Endothelial cell of umbilical vein (primary cell): Measurements from ENCODE around the gene CXCR1. TPM values are rescaled to one million over a fixed set of nuclear protein-coding genes. Genes with fewer than 3 reads are reported as not detected.

ENCODE experiments used
- BruUV-seq: library from RNA; stranded (reverse); fragments of 400-500 nt; replicated peaks from 2 replicates; lab custom pipeline; 2021; lab: Mats Ljungman, UMichigan
- CTCF ChIA-PET: fragments of 300-600, 350-600 bp; sonication (Branson Sonifier 250); formaldehyde crosslinking; loops from one replicate; lab custom pipeline; 2021; ENCODE audit warnings: antibody characterized with exemption, inconsistent platforms; lab: Charles Lee
- POLR2A ChIA-PET: fragments of 300-600, 350-600 bp; sonication (Branson Sonifier 250); formaldehyde crosslinking; loops from one replicate; lab custom pipeline; 2021; ENCODE audit warnings: antibody characterized with exemption, inconsistent platforms; lab: Charles Lee
- DNase-seq: peaks from one replicate; pipeline ENCODE4 v3.0.0-alpha.2; 2011; ENCODE audit warnings: low read depth, low spot score
- FAIRE-seq: peaks from 2 replicates; lab custom pipeline; 2011; peaks lifted over from hg19 to GRCh38; lab: Jason Lieb, UNC
- H2AFZ ChIP-seq: 2 replicates; pipeline ENCODE4 v1.6.0; 2012; ENCODE audit warnings: low read depth, low read length, control low read depth, inconsistent platforms
- H3K27ac ChIP-seq: 2 replicates; pipeline ENCODE4 v1.5.1; 2011; ENCODE audit warnings: low read depth, mild to moderate bottlenecking, control low read depth, low read length, moderate library complexity; ENCODE audit not compliant: insufficient read depth
- H3K27me3 ChIP-seq, 2 experiments: 2 replicates each; pipeline versions ENCODE4 v1.6.0 to v1.6.1; 2011; ENCODE audit warnings: low read length in 2 of 2, mixed read lengths in 1 of 2; ENCODE audit not compliant: control insufficient read depth in 2 of 2, insufficient read depth in 2 of 2
- H3K36me3 ChIP-seq, 2 experiments: 2 replicates in 1 of 2; 3 replicates in 1 of 2; pipeline ENCODE4 v1.5.1; 2011; ENCODE audit warnings: low read length in 2 of 2, mild to moderate bottlenecking in 1 of 2, moderate library complexity in 1 of 2; ENCODE audit not compliant: control insufficient read depth in 2 of 2, insufficient read depth in 2 of 2; ENCODE audit errors: extremely low read depth in 1 of 2
- H3K4me1 ChIP-seq: 3 replicates; pipeline ENCODE4 v1.5.1; 2011; ENCODE audit warnings: mild to moderate bottlenecking, low read length; ENCODE audit not compliant: control insufficient read depth, insufficient read depth; ENCODE audit errors: extremely low read depth
- H3K4me2 ChIP-seq: 2 replicates; pipeline ENCODE4 v1.6.1; 2011; ENCODE audit warnings: low read length, control low read depth, mixed read lengths; ENCODE audit not compliant: insufficient read depth
- H3K4me3 ChIP-seq, 3 experiments: fragments of 200-600 bp in 1 of 3; sonication (generic), shearing (Covaris generic) in 1 of 3; replicated peaks in 1 of 3; 2 replicates each; pipeline ENCODE4 v1.5.1; 2011 to 2016; ENCODE audit warnings: control low read depth in 3 of 3, low read length in 3 of 3, mild to moderate bottlenecking in 2 of 3, inconsistent platforms in 1 of 3, low read depth in 1 of 3, moderate library complexity in 1 of 3; ENCODE audit not compliant: insufficient read depth in 1 of 3
- H3K79me2 ChIP-seq: 2 replicates; pipeline ENCODE4 v1.6.0; 2012; ENCODE audit warnings: low read length, inconsistent platforms; ENCODE audit not compliant: control insufficient read depth, insufficient read depth
- H3K9ac ChIP-seq: replicated peaks from 2 replicates; pipeline ENCODE3; 2011; ENCODE audit warnings: low read length, control low read depth; ENCODE audit not compliant: insufficient read depth; ENCODE audit errors: extremely low read depth
- H3K9me1 ChIP-seq: replicated peaks from 3 replicates; pipeline ENCODE4 v1.6.0; 2011; ENCODE audit warnings: mild to moderate bottlenecking, low read length; ENCODE audit not compliant: control insufficient read depth, insufficient read depth; ENCODE audit errors: extremely low read depth
- H3K9me3 ChIP-seq: replicated peaks from 2 replicates; pipeline ENCODE4 v1.5.1; 2012; ENCODE audit warnings: low read length, inconsistent platforms; ENCODE audit not compliant: control insufficient read depth, insufficient read depth
- H4K20me1 ChIP-seq: replicated peaks from 2 replicates; pipeline ENCODE3; 2011; ENCODE audit warnings: mild to moderate bottlenecking, low read length; ENCODE audit not compliant: control insufficient read depth, insufficient read depth; ENCODE audit errors: extremely low read depth
- EZH2 ChIP-seq: IDR thresholded peaks from 2 replicates; pipeline ENCODE4 v1.6.1; 2012; ENCODE audit warnings: borderline replicate concordance, low read depth, mild to moderate bottlenecking, moderate library complexity, low read length, inconsistent platforms; ENCODE audit not compliant: severe bottlenecking
- FOS ChIP-seq: IDR thresholded peaks from 2 replicates; pipeline ENCODE4 v1.6.1; 2011; ENCODE audit warnings: mild to moderate bottlenecking, low read length, moderate library complexity, borderline replicate concordance; ENCODE audit not compliant: insufficient read depth
- GATA2 ChIP-seq: IDR thresholded peaks from 2 replicates; pipeline ENCODE4 v1.7.0; 2011; ENCODE audit warnings: low read depth, mild to moderate bottlenecking, moderate library complexity, mixed read lengths, low read length; ENCODE audit not compliant: insufficient read length, insufficient read depth
- JUN ChIP-seq: IDR thresholded peaks from 2 replicates; pipeline ENCODE4 v1.6.1; 2011; ENCODE audit warnings: borderline replicate concordance, low read depth; ENCODE audit not compliant: insufficient read length, insufficient read depth
- MYC ChIP-seq: IDR thresholded peaks from one replicate; pipeline ENCODE4 v1.6.1; 2011; ENCODE audit warnings: mild to moderate bottlenecking, low read depth, low read length
- POLR2A ChIP-seq: IDR thresholded peaks from 2 replicates; pipeline ENCODE4 v1.6.1; 2012; ENCODE audit warnings: low read depth, mild to moderate bottlenecking, control low read depth, low read length
- POLR2AphosphoS5 ChIP-seq: IDR thresholded peaks from 2 replicates; pipeline ENCODE4 v1.6.1; 2012; ENCODE audit warnings: low read depth, mild to moderate bottlenecking, control low read depth, low read length, moderate library complexity; ENCODE audit not compliant: insufficient read depth
- dilution Hi-C: fragments of 300-500 bp; cut with MboI; formaldehyde crosslinking; loops from one replicate; pipeline ENCODE4 v1.15.0; 2019; ENCODE audit warnings: low sequenced_read_pairs; ENCODE audit not compliant: extremely low pct_ligation_motif_present
- intact Hi-C: fragments of 100-400 bp; cut with micrococcal nuclease; formaldehyde crosslinking; loops from one replicate; pipeline ENCODE4 v1.10.0; 2022
- polyA plus RNA-seq, 4 experiments: library from polyadenylated mRNA; depleted of rRNA in 3 of 4; stranded (reverse) in 3 of 4; unstranded in 1 of 4; fragments of >200 nt; gene quantifications; 2 replicates each; pipeline versions ENCODE4 v1.2.1 to v1.2.3, GENCODE V29; 2011 to 2012; ENCODE audit warnings: missing spikeins in 1 of 4
- total RNA-seq: library from RNA; stranded (reverse); gene quantifications from 2 replicates; pipeline ENCODE4 v1.2.3, GENCODE V29; 2021
- TF ChIP-seq, protein P1 (sequence below), 2 donors: IDR thresholded peaks; 1 replicate in 1 of 2; 2 replicates in 1 of 2; pipeline ENCODE4 v1.5.1; 2011; ENCODE audit warnings: low read length in 2 of 2, mild to moderate bottlenecking in 2 of 2, moderate library complexity in 2 of 2, control low read depth in 1 of 2, inconsistent platforms in 1 of 2, low read depth in 1 of 2; ENCODE audit not compliant: insufficient read depth in 1 of 2; ENCODE audit errors: extremely low read depth in 1 of 2
- TF ChIP-seq, protein P2 (sequence below): IDR thresholded peaks from 2 replicates; pipeline ENCODE4 v1.6.1; 2011; ENCODE audit not compliant: insufficient read depth, insufficient read length

CXCR1 gene
- total and polyA plus RNA-seq, 2 donors (not counting 3 experiments of a cell fraction or from before 2014, with no cell fraction given): not detected

DNA sequence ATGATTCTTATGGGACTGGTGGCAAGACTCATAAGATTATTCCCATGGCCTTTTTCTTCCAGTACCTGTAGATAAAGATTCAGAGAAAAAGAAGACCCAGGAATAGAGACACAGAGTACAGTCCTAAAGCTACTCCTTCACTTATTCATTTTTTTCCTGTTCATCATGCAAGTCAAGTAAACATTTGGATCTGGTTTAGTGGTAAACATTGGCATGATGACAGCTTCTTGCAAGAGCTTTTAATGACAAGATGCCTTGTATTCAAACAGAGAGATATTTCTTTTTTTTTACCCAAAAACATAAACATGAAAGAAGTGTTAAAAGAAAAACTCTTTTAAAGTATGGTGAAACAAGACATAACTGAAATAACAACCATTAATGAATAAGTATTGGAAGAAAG, 20.7 kb downstream of the CXCR1 start:
- FAIRE-seq: no peak
- H2AFZ ChIP-seq: no peak overlapping the region
- intact Hi-C loops: no loop called here
- H3K27me3 ChIP-seq: peaks cover 3 to 5% of the 10 kb centered on the region in 2 experiments
- H3K4me2 ChIP-seq: no peak overlapping the region
- no peaks in the 10 kb centered on the region for H3K9me3 ChIP-seq
- CTCF ChIA-PET: no interaction called here
- H3K9me1 ChIP-seq: no peaks in the 10 kb centered on the region
- no peaks in the 10 kb centered on the region for H3K36me3 ChIP-seq
- no peak overlapping the region for H3K4me3 ChIP-seq
- no peak overlapping the region for H3K9ac ChIP-seq
- no peak overlapping the region for H3K27ac ChIP-seq
- TF ChIP-seq MYC (no peak), EZH2 (no peak), GATA2 (no peak), POLR2A (no peak), POLR2AphosphoS5 (no peak), FOS (no peak), JUN (no peak)
- TF ChIP-seq, protein P1, sequence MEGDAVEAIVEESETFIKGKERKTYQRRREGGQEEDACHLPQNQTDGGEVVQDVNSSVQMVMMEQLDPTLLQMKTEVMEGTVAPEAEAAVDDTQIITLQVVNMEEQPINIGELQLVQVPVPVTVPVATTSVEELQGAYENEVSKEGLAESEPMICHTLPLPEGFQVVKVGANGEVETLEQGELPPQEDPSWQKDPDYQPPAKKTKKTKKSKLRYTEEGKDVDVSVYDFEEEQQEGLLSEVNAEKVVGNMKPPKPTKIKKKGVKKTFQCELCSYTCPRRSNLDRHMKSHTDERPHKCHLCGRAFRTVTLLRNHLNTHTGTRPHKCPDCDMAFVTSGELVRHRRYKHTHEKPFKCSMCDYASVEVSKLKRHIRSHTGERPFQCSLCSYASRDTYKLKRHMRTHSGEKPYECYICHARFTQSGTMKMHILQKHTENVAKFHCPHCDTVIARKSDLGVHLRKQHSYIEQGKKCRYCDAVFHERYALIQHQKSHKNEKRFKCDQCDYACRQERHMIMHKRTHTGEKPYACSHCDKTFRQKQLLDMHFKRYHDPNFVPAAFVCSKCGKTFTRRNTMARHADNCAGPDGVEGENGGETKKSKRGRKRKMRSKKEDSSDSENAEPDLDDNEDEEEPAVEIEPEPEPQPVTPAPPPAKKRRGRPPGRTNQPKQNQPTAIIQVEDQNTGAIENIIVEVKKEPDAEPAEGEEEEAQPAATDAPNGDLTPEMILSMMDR (IDR thresholded peaks at IDR 0.05; ENCODE audit: extremely low read depth in 1 of 2, insufficient read depth in 1 of 2, low read depth in 1 of 2, low read length in 2 of 2): no peak
- TF ChIP-seq, protein P2, sequence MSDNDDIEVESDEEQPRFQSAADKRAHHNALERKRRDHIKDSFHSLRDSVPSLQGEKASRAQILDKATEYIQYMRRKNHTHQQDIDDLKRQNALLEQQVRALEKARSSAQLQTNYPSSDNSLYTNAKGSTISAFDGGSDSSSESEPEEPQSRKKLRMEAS: no peak
- no peaks in the 10 kb centered on the region for H3K79me2 ChIP-seq
- no peaks in the 10 kb centered on the region for H4K20me1 ChIP-seq
- no peak for DNase-seq
- POLR2A ChIA-PET: no interaction called here
- dilution Hi-C loops: no loop called here
- H3K4me1 ChIP-seq: no peaks in the 10 kb centered on the region
- BruUV-seq: no TSS peak
